Neural cell (in vitro differentiated cells): Measurements from ENCODE around the gene SARS1. TPM values are rescaled to one million over a fixed set of nuclear protein-coding genes. Genes with fewer than 3 reads are reported as not detected.

Source experiments
- H2AFZ ChIP-seq: fragments of 200-600, 300-800 bp; sonication (generic), shearing (Covaris generic); 2 replicates; pipeline ENCODE4 v1.6.0; 2014; ENCODE audit warnings: low read depth, mild to moderate bottlenecking, antibody characterized with exemption, low read length, moderate library complexity
- H3F3A ChIP-seq: fragments of 200-600 bp; shearing (Covaris generic); 2 replicates; pipeline ENCODE4 v1.6.1; 2016; ENCODE audit warnings: mild to moderate bottlenecking, moderate library complexity, mixed read lengths, antibody characterized with exemption, low read length; ENCODE audit not compliant: insufficient read depth, poor library complexity, severe bottlenecking
- H3K27ac ChIP-seq: fragments of 200-600, 300-800 bp; sonication (generic), shearing (Covaris generic); 2 replicates; pipeline ENCODE4 v1.5.1; 2014; ENCODE audit warnings: mild to moderate bottlenecking, low read length, moderate library complexity
- H3K27me3 ChIP-seq: fragments of 300-800, 200-600 bp; sonication (generic), shearing (Covaris generic); 2 replicates; pipeline ENCODE4 v1.6.0; 2014; ENCODE audit warnings: mild to moderate bottlenecking, low read depth, low read length, moderate library complexity; ENCODE audit not compliant: insufficient read depth
- H3K36me3 ChIP-seq: fragments of 300-800, 200-600 bp; sonication (generic), shearing (Covaris generic); 2 replicates; pipeline ENCODE4 v1.5.1; 2014; ENCODE audit warnings: mild to moderate bottlenecking, antibody characterized with exemption, low read length, moderate library complexity; ENCODE audit not compliant: insufficient read depth
- H3K4me2 ChIP-seq: fragments of 300-800, 200-600 bp; sonication (generic), shearing (Covaris generic); 2 replicates; pipeline ENCODE4 v1.6.0; 2014; ENCODE audit warnings: mild to moderate bottlenecking, low read length
- H3K4me3 ChIP-seq: fragments of 300-800, 200-600 bp; sonication (generic), shearing (Covaris generic); 2 replicates; pipeline ENCODE4 v1.5.1; 2014; ENCODE audit warnings: mild to moderate bottlenecking, low read length, moderate library complexity
- H3K79me2 ChIP-seq: fragments of 200-600 bp; shearing (Covaris generic); replicated peaks from 2 replicates; pipeline ENCODE4 v1.6.0; 2014; ENCODE audit warnings: mild to moderate bottlenecking, low read length, moderate library complexity; ENCODE audit not compliant: insufficient read depth
- H3K9ac ChIP-seq: fragments of 300-800, 200-600 bp; sonication (generic), shearing (Covaris generic); 2 replicates; pipeline ENCODE4 v1.6.1; 2016; ENCODE audit warnings: mild to moderate bottlenecking, low read length, mixed read lengths
- H3K9me2 ChIP-seq: fragments of 200-600 bp; shearing (Covaris generic); 2 replicates; pipeline ENCODE4 v1.6.1; 2016; ENCODE audit warnings: mild to moderate bottlenecking, low read length, mixed read lengths; ENCODE audit not compliant: insufficient read depth
- H3K9me3 ChIP-seq: fragments of 200-600, 300-800 bp; sonication (generic), shearing (Covaris generic); 2 replicates; pipeline ENCODE4 v1.6.1; 2016; ENCODE audit warnings: mild to moderate bottlenecking, mixed run types, low read length, moderate library complexity, mixed read lengths
- H4K20me1 ChIP-seq: fragments of 200-600 bp; shearing (Covaris generic); 2 replicates; pipeline ENCODE4 v1.6.1; 2016; ENCODE audit warnings: mild to moderate bottlenecking, mixed run types; ENCODE audit not compliant: insufficient read depth
- EP300 ChIP-seq: fragments of 450-650 bp; conservative IDR thresholded peaks from 2 replicates; pipeline ENCODE4 v1.6.1; 2014; ENCODE audit warnings: antibody characterized with exemption, mild to moderate bottlenecking, moderate library complexity; ENCODE audit not compliant: poor library complexity, severe bottlenecking
- EZH2 ChIP-seq: fragments of 200-600, 300-800 bp; shearing (Covaris generic), sonication (generic); IDR thresholded peaks from 2 replicates; pipeline ENCODE4 v1.6.1; 2014; ENCODE audit warnings: antibody characterized with exemption, low read length, borderline replicate concordance, mild to moderate bottlenecking; ENCODE audit not compliant: insufficient read depth, poor library complexity, severe bottlenecking
- MXI1 ChIP-seq: fragments of 450-650 bp; conservative IDR thresholded peaks from 2 replicates; pipeline ENCODE4 v1.6.1; 2014; ENCODE audit warnings: antibody characterized with exemption, mild to moderate bottlenecking; ENCODE audit not compliant: poor library complexity, severe bottlenecking
- POLR2AphosphoS5 ChIP-seq: IDR thresholded peaks from 2 replicates; pipeline ENCODE4 v1.6.1; 2012
- RAD21 ChIP-seq: fragments of 450-650 bp; conservative IDR thresholded peaks from 2 replicates; pipeline ENCODE4 v1.6.1; 2014; ENCODE audit warnings: antibody characterized with exemption, mild to moderate bottlenecking, moderate library complexity
- REST ChIP-seq: IDR thresholded peaks from 2 replicates; pipeline ENCODE4 v1.6.1; 2012; ENCODE audit warnings: borderline replicate concordance
- SMC3 ChIP-seq: fragments of 450-650 bp; conservative IDR thresholded peaks from 2 replicates; pipeline ENCODE4 v1.6.1; 2014; ENCODE audit warnings: antibody characterized with exemption, mild to moderate bottlenecking, moderate library complexity; ENCODE audit not compliant: poor library complexity
- TAF1 ChIP-seq: IDR thresholded peaks from 2 replicates; pipeline ENCODE4 v1.6.1; 2012; ENCODE audit warnings: low read depth
- polyA plus RNA-seq: library from polyadenylated mRNA; depleted of rRNA; stranded (reverse); fragments of >200 nt; gene quantifications from 2 replicates; pipeline ENCODE4 v1.2.3, GENCODE V29; 2014
- TF ChIP-seq, protein P1 (sequence below): fragments of 450-650 bp; IDR thresholded peaks from 2 replicates; pipeline ENCODE4 v1.5.1; 2014; ENCODE audit warnings: antibody characterized with exemption, mild to moderate bottlenecking, moderate library complexity; ENCODE audit not compliant: poor library complexity, severe bottlenecking

Gene SARS1
- polyA plus RNA-seq, 1 donor from 2014 or later, result 281 TPM

DNA sequence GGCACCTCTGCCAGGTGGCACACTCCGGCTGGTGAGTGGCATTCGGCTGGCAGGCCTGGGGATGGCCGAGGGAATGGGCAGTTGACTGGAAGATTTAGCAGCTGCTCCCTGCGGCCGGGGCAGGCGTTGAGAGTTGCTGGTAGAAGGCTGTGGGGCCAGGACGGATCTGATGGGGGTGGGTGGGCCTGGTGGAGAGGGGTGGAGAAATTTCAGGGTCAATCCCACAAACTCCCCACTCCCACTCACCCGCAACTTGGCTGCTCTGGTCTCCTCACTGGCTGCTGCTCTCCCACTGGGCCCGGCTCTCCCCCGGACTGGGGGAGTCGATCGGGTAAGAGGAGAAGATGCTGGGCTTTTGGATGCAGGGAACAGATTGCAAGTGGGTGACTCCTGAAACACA, 67.1 kb downstream of the SARS1 start:
- Histone ChIP-seq H3K9ac (no peak overlapping the region), H2AFZ (no peak overlapping the region), H3K27me3 (no peaks in the 10 kb centered on the region), H3K79me2 (peaks cover 7% of the 10 kb centered on the region), H3K36me3 (no peaks in the 10 kb centered on the region), H3K9me3 (no peaks in the 10 kb centered on the region), H3K27ac (no peak overlapping the region), H4K20me1 (no peaks in the 10 kb centered on the region), H3K4me2 (no peak overlapping the region), H3F3A (no peaks in the 10 kb centered on the region), H3K9me2 (no peaks in the 10 kb centered on the region), H3K4me3 (no peak overlapping the region)
- TF ChIP-seq EZH2, result no peak
- no peak for TF ChIP-seq SMC3
- no peak for TF ChIP-seq POLR2AphosphoS5
- no peak for TF ChIP-seq REST
- TF ChIP-seq, protein P1, sequence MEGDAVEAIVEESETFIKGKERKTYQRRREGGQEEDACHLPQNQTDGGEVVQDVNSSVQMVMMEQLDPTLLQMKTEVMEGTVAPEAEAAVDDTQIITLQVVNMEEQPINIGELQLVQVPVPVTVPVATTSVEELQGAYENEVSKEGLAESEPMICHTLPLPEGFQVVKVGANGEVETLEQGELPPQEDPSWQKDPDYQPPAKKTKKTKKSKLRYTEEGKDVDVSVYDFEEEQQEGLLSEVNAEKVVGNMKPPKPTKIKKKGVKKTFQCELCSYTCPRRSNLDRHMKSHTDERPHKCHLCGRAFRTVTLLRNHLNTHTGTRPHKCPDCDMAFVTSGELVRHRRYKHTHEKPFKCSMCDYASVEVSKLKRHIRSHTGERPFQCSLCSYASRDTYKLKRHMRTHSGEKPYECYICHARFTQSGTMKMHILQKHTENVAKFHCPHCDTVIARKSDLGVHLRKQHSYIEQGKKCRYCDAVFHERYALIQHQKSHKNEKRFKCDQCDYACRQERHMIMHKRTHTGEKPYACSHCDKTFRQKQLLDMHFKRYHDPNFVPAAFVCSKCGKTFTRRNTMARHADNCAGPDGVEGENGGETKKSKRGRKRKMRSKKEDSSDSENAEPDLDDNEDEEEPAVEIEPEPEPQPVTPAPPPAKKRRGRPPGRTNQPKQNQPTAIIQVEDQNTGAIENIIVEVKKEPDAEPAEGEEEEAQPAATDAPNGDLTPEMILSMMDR, result no peak
- no peak for TF ChIP-seq MXI1
- no peak for TF ChIP-seq EP300
- TF ChIP-seq RAD21, result no peak
- no peak for TF ChIP-seq TAF1

- H3K9me2 ChIP-seq, result no peaks in the 10 kb centered on the region
- peak overlapping the region; percentile 72 for H3K9ac ChIP-seq
- TF ChIP-seq, protein P1, result no peak
- no peak for TF ChIP-seq REST
- TF ChIP-seq SMC3, result no peak
- no peak for TF ChIP-seq EZH2
- no peak for TF ChIP-seq EP300
- no peak for TF ChIP-seq POLR2AphosphoS5
- no peak for TF ChIP-seq RAD21
- TF ChIP-seq TAF1, result no peak
- TF ChIP-seq MXI1, result no peak
- H3K79me2 ChIP-seq, result peaks cover 7% of the 10 kb centered on the region
- no peaks in the 10 kb centered on the region for H3F3A ChIP-seq
- no peaks in the 10 kb centered on the region for H3K9me3 ChIP-seq
- H3K27me3 ChIP-seq, result no peaks in the 10 kb centered on the region
- no peak overlapping the region for H2AFZ ChIP-seq
- no peaks in the 10 kb centered on the region for H4K20me1 ChIP-seq
- no peak overlapping the region for H3K27ac ChIP-seq
- H3K4me2 ChIP-seq, result peak overlapping the region; percentile 72
- H3K36me3 ChIP-seq, result no peaks in the 10 kb centered on the region
- peak overlapping the region; percentile 74 for H3K4me3 ChIP-seq
Observed at GRCh38 chr1:109281680-109282496, 68.2 kb downstream of the SARS1 start.
